Esophagus (tissue), 2 donors: Measurements from ENCODE around the gene PTPRE. TPM values are rescaled to one million over a fixed set of nuclear protein-coding genes. Genes with fewer than 3 reads are reported as not detected.

Experiments
- H3K27ac ChIP-seq, 2 donors: one replicate each; pipeline ENCODE4 v1.5.1; 2013; ENCODE audit warnings: low read depth in 2 of 2, mild to moderate bottlenecking in 2 of 2, inconsistent platforms in 1 of 2, low read length in 1 of 2, moderate library complexity in 1 of 2
- H3K27me3 ChIP-seq, 2 donors: one replicate each; pipeline ENCODE4 v1.6.1; 2013; ENCODE audit warnings: low read length in 2 of 2, control low read depth in 1 of 2, mild to moderate bottlenecking in 1 of 2; ENCODE audit not compliant: insufficient read depth in 2 of 2, control insufficient read depth in 1 of 2
- H3K36me3 ChIP-seq, 2 donors: one replicate each; pipeline ENCODE4 v1.6.1; 2013; ENCODE audit warnings: low read length in 1 of 2; ENCODE audit not compliant: control insufficient read depth in 2 of 2, insufficient read depth in 2 of 2
- H3K4me1 ChIP-seq, 2 donors: one replicate each; pipeline ENCODE4 v1.6.1; 2013; ENCODE audit warnings: low read length in 1 of 2; ENCODE audit not compliant: control insufficient read depth in 2 of 2, insufficient read depth in 2 of 2
- H3K4me3 ChIP-seq, 2 donors: one replicate each; pipeline ENCODE4 v1.5.1; 2013; ENCODE audit warnings: low read length in 2 of 2, mild to moderate bottlenecking in 2 of 2, low read depth in 1 of 2, moderate library complexity in 1 of 2
- H3K9me3 ChIP-seq, 2 donors: one replicate each; pipeline ENCODE4 v1.6.1; 2013; ENCODE audit warnings: mild to moderate bottlenecking in 2 of 2, low read depth in 1 of 2, low read length in 1 of 2, moderate library complexity in 1 of 2; ENCODE audit not compliant: control insufficient read depth in 2 of 2, insufficient read depth in 1 of 2
- WGBS, 2 donors: extraction: QIAGEN DNeasy Blood & Tissue Kit; methylation state at CpG; one replicate each; pipeline ENCODE4 v1.1.7; 2013; 5-methylcytosine and 5-hydroxymethylcytosine counted together
- polyA plus RNA-seq, 2 donors: library from polyadenylated mRNA; stranded (reverse); fragments of 200-250 nt; gene quantifications; one replicate each; pipeline ENCODE4 v1.2.3, GENCODE V29; 2013
- donor health status: healthy with polysubstance abuse.
- donor health status: Bipolar disorder and iron deficiency.

The PTPRE gene
- polyA plus RNA-seq, 2 donors: 3.8 to 5.5 TPM

DNA sequence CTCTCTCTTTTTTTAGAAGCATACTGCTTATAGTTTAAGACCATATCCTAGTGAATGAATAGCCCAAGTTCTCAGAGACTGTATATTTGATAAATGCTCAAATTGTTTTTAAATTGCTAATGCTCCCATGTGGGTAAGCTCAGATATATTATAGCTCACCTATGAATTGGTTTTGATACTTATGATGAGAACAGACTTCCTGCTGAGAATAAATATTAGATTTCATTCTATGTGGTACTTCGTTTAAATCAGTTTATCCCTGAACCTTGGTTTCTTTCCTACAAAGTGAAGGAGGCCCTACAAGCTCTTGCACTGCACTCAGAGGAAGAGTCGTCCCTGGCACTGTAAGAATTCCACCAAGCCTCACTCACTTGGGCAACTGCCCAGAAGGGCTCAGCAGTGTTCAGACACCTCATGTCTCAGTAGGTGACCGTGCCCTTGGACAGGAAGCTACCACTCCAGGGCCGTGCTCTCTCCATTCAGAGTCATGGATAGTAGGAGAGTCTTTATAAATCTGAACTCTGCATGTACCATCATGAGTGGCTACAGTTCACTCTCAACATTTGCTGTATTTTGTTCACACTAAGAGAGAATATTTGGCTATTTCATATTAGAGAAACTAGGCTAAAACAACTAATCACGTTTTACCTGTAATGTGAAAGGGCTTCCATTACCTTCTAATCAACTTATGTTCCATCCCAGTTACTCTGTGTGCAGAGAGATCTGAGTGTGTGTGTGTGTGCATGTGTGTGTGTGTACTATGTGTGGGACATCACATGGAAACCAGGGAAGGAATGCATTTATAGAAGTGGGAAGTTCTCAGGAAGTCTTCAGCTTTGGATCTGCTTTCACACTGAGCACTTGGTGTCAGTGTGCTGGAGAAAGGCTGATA lies 93.8 kb downstream of the PTPRE start:
- Histone ChIP-seq H3K36me3 (no peaks in the 10 kb centered on the region), H3K4me1 (no peaks in the 10 kb centered on the region), H3K4me3 (no peak overlapping the region), H3K27ac (no peak overlapping the region), H3K9me3 (no peaks in the 10 kb centered on the region), H3K27me3 (no peaks in the 10 kb centered on the region)
- WGBS, 2 donors: 59 to 64% methylated on average over 5 of the region's 5 CpGs

DNA sequence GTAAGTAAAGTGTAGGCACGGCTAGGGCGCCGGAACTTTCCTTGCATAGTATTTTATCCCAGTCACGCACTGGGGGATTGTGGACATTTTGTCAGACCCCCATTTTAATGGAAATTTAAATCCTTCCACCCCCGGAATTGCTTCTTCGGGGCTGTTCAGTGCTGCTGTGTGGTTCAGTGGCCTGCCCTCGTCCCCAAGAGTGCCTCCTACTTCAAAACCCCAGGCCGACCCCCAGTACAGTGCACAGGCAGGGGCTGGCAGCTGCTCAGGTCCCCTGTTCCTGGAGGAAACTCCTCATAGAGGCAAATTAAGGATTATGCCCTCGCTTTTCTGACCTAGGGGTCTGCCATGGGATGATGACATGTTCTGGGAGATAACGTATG lies 94.5 kb downstream of the PTPRE start:
- no peaks in the 10 kb centered on the region for H3K27me3 ChIP-seq
- 85 to 89% methylated on average over 10 of the region's 10 CpGs for WGBS, 2 donors

DNA sequence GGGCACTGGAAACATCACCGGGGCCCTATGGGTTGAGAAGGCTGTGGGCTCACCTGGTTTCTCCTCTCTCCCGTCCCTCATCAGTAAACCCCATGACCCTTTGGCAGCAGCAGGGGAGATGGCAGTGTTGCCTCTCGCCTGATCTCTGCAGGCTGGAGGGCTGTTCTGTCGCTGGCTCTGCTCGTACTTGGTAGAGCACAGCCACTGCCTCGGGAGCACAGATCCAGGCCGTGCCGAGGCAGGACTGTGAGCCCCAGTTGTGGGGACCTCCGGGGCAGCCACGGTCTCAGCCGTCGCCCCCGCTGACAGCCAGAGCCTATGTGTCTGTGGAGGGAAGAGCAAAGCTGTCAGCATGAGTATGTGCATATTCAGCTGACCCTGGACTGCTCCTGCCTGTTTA lies 94.9 kb downstream of the PTPRE start:
- H3K4me3 ChIP-seq: no peak overlapping the region
- no peaks in the 10 kb centered on the region for H3K27me3 ChIP-seq
- H3K36me3 ChIP-seq: no peaks in the 10 kb centered on the region
- H3K27ac ChIP-seq: no peak overlapping the region
- WGBS, 2 donors: 80% methylated on average over 13 of the region's 13 CpGs
- no peaks in the 10 kb centered on the region for H3K4me1 ChIP-seq
- H3K9me3 ChIP-seq: no peaks in the 10 kb centered on the region

More for the DNA sequence above, 94.5 kb downstream of the PTPRE start:
- no peak overlapping the region for H3K27ac ChIP-seq
- H3K9me3 ChIP-seq: no peaks in the 10 kb centered on the region
- H3K4me1 ChIP-seq: no peaks in the 10 kb centered on the region
- no peaks in the 10 kb centered on the region for H3K36me3 ChIP-seq
- no peak overlapping the region for H3K4me3 ChIP-seq

DNA sequence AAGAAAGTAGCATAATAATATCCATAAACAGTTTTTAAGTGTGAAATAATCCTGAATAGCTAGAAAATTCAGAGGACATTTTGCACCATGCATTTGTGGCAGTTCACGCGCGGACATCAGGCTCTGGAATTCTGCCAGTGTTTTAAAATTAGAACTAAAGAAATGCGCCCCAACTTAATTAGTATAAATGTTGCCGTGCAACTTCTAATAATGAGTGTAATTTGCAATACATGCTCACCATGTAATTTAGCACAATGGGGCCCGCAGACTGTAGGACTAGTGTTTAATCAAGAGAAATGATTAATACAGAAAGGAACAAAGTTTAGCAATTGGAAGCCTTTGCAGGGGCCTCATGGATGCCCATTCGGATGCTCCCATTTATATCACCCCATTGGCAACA lies 96.6 kb downstream of the PTPRE start:
- 74 to 78% methylated on average over 7 of the region's 7 CpGs for WGBS, 2 donors
- Histone ChIP-seq H3K4me1 (no peaks in the 10 kb centered on the region), H3K27me3 (no peaks in the 10 kb centered on the region)

DNA sequence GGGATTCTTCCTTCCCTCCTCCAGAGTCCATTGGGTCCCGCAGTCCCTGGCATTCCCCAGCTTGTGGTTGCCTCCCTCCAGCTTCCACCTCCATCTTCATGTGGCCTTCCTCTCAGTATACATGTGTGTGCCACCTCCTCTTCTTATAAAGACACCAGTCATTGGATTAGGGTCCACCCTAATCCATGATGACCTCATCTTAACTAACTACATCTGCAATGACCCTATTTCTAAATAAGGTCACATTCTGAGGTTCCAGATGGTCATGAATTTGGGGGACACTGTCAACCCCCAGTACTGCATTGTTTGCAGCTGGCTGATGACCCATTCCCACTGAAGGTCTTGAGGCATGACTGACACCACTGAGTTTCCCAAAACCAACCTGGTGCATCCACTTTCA lies 99.0 kb downstream of the PTPRE start:
- Histone ChIP-seq H3K4me1 (no peaks in the 10 kb centered on the region), H3K9me3 (no peaks in the 10 kb centered on the region), H3K36me3 (no peaks in the 10 kb centered on the region), H3K27ac (no peak overlapping the region), H3K27me3 (no peaks in the 10 kb centered on the region), H3K4me3 (no peak overlapping the region)
- 88% methylated on average over 1 of the region's 1 CpG for WGBS, 2 donors

More for the DNA sequence above, 96.6 kb downstream of the PTPRE start:
- Histone ChIP-seq H3K4me3 (no peak overlapping the region), H3K27ac (no peak overlapping the region), H3K9me3 (no peaks in the 10 kb centered on the region), H3K36me3 (no peaks in the 10 kb centered on the region)

DNA sequence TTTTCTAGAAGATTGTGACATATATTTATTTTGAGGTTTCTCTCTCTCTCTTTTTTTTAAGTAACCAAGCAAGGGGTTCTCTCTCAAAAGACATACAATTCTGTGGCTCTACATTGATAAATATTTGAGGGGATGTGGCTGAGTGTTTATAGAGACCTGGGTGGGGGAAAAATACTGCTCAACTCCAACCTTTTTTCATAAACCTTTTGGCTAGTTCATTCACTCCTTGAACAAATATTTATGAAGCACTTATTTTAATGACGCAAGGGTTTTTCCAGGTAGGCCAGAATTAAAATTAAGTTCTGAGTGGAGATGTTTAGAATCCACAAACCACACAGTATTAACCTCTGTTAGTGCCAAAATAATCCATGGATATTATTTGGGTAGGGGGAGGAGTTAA lies 100.2 kb downstream of the PTPRE start:
- H3K4me3 ChIP-seq: no peak overlapping the region
- no peaks in the 10 kb centered on the region for H3K27me3 ChIP-seq
- no peak overlapping the region for H3K27ac ChIP-seq
- no peaks in the 10 kb centered on the region for H3K4me1 ChIP-seq
- no peaks in the 10 kb centered on the region for H3K9me3 ChIP-seq
- no peaks in the 10 kb centered on the region for H3K36me3 ChIP-seq
- WGBS, 2 donors: 50 to 75% methylated on average over 1 of the region's 1 CpG

DNA sequence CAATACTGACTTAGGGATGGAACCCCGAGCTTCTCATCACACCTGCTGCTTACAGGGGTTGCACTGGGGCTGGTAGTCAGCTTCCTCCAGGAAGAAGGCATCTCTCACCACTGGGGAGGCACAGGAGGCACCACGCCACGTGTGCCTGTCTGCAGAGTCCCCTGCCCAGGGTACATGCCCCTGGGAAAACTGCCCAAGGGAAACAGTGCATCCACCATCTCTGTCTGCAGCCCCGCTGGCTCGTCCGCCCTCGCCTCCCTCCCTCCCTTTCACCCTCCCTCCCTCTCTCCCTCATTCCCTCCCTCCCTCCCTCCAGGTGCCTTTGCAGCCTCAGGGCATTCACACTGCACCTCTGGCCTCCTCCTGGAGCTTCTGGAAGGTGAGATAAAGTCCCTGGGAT lies 101.1 kb downstream of the PTPRE start:
- Histone ChIP-seq H3K9me3 (no peaks in the 10 kb centered on the region), H3K27ac (no peak overlapping the region), H3K27me3 (no peaks in the 10 kb centered on the region), H3K4me1 (no peaks in the 10 kb centered on the region), H3K4me3 (no peak overlapping the region), H3K36me3 (no peaks in the 10 kb centered on the region)
- WGBS, 2 donors: 47 to 59% methylated on average over 7 of the region's 7 CpGs

DNA sequence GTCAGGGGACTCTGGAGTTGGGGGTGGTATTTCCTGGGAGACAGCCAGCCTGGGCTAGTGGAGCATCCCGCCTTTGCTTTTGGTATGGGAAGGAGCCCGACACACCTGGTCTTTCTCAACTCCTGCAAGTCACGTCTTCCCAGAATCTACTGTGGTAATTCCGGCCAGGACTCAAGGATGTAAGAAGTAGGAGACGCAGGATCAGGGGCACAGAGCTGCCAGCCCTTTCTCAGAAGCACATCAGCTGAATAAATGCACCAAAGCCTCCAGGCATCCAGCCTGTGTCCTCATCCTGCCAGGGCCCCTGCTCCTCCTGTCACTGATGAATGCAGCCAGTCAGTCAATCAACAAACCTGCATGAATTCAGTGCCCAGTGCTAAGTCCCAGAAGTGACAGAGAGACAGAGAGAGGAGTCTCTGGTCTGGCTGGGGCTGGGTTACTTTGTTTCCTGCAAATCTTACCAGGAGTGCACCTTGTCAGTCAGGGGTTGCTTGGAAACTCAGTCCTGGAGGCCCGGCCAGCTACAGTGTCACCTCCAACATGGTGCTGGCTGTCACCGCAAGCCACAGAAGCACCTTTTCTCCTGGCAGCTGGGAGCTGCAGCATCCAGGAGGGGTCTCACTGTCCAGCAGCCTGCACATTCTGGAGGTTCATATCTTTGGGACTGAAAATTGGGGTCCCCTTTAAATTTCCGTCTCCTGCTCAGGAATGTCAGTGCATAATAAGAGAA lies 101.8 kb downstream of the PTPRE start:
- WGBS, 2 donors: 79 to 81% methylated on average over 8 of the region's 8 CpGs
- Histone ChIP-seq H3K36me3 (no peaks in the 10 kb centered on the region), H3K27me3 (no peaks in the 10 kb centered on the region), H3K27ac (no peak overlapping the region), H3K9me3 (peaks cover 0 to under 1% of the 10 kb centered on the region in 2 donors), H3K4me1 (no peaks in the 10 kb centered on the region), H3K4me3 (no peak overlapping the region)

DNA sequence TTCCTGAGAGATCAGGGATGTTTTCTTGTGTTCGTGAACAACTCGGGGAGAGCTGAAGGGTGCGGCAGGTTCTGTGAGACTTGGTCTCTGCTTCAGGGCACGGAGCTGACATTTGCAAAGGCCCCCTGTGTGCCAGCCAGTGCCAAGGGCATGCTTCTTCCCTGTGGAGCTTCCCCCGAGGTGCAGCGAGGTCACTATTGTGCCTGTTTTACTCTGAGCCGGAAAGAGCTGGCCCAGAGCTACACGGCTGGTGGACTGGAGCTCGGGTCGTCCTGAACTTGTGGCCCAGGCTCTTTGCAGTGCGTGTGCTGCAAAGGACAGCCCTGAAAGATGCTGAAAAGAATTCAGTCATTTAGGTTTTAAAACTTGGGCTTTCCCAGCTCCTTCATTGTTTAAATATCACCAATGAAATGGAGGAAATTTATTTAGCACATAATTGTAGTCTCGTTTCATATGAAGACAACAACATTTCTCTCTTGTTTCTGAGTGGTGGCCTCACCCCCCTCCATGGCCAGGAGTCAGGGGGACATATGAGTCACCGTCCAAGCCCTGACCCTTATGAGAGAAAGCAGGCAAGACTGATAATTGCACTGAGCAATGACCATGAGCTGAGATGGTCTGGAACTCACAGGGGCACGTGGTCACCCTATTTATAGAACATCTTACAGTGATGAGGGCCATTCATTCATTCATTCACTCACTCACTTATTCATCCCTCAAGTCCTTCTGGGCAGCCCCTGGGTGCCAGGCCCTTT lies 102.6 kb downstream of the PTPRE start:
- WGBS, 2 donors: 58 to 60% methylated on average over 14 of the region's 14 CpGs
- no peaks in the 10 kb centered on the region for H3K36me3 ChIP-seq
- H3K4me3 ChIP-seq: no peak overlapping the region
- H3K9me3 ChIP-seq: peaks cover 0 to 4% of the 10 kb centered on the region in 2 donors
- no peaks in the 10 kb centered on the region for H3K4me1 ChIP-seq
- no peak overlapping the region for H3K27ac ChIP-seq
- H3K27me3 ChIP-seq: no peaks in the 10 kb centered on the region
